ENCODE measurements around the gene IL1RL2.

DNA sequence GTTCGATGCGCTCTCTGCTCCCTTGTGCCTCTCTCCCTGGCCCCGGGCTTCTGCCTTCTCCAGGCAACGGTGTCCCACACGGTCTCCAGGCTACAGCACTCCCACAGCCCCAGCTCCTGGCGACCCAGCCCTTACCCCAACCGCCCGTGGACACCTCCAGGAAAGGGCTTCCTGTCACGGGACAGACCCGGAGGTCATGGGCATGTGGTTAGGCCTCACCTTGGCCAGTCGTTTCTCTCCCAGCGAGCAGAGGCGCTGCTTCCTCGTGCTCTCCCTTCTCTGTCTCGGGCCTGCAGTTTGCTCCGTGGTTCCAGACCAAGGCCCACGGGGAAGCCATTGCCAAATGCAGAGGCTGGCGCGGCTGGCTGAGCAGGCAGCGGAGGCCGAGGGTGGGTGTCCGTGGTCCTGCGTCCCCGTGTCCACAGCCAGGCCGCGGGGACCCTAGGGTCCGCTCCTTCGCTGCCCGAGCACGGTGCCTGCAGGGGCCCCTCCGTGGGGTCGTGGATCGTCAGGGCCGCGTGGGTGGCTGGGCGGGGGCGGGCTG, 63.5 kb downstream of the IL1RL2 start:
- TF ChIP-seq SUZ12 (IDR thresholded peaks at IDR 0.05; ENCODE audit: extremely low read depth, insufficient read depth, insufficient read length) (no peak), YY1 (IDR thresholded peaks at IDR 0.05; ENCODE audit: insufficient read depth, insufficient read length) (no peak), ZNF274 (IDR thresholded peaks at IDR 0.05; ENCODE audit: low read depth, low read length) (no peak)
